Measurements from ENCODE around the gene AP4S1.
"Not testable (repeated sequence)": the region's sequence is repeated elsewhere in the genome, so short reads cannot be mapped to it uniquely, and the experiment has no call there.

The AP4S1 gene

GRCh38 chr14:31042893-31043292 is 17.4 kb downstream of the AP4S1 start:
- not testable (repeated sequence) for DNase-seq (ENCODE audit: low read depth in 2 of 2)

GRCh38 chr14:31043379-31043778 is 17.9 kb downstream of the AP4S1 start:
- no peak for DNase-seq (ENCODE audit: low read depth in 2 of 2)

GRCh38 chr14:31045501-31046080 is 20.1 kb downstream of the AP4S1 start:
- DNase-seq (ENCODE audit: low read depth in 2 of 2) = no peak

- no peak for DNase-seq (ENCODE audit: low read depth in 2 of 2)
These were observed 22.1 kb downstream of the AP4S1 start for GRCh38 chr14:31047503-31047902.

GRCh38 chr14:31051023-31051422 is 25.6 kb downstream of the AP4S1 start:
- DNase-seq (ENCODE audit: low read depth in 2 of 2) = no peak

GRCh38 chr14:31051511-31051910 is 26.1 kb downstream of the AP4S1 start:
- no peak for DNase-seq (ENCODE audit: low read depth in 2 of 2)

DNA sequence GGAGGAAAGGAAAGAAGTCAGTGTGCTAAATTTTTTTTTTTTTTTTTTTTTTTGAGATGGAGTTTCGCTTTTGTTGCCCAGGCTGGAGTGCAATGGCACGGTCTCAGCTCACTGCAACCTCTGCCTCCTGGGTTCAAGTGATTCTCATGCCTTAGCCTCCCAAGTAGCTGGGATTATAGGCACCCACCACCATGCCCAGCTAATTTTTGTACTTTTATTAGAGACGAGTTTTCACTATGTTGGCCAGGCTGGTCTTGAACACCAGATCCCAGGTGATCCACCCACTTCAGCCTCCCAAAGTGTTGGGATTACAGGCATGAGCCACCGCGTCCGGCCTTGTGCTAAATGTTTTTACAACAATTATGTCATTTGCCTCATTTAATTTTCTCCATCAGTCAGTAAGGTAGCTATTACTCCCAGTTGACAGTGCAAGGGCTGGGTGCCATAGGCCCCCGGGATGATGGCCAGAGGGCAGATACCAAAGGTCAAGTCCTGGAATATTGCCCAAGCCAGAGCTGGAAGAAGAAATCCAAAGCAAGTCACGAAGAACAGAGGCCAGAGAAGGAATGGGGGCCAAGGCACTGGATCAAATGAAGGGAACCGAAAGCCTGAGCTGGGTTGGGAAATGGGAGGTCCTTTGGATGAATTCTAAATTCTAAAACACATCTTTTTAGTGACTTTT is 27.6 kb downstream of the AP4S1 start:
- DNase-seq (ENCODE audit: low read depth in 2 of 2) = not testable (repeated sequence)

GRCh38 chr14:31057035-31057434 is 31.6 kb downstream of the AP4S1 start:
- DNase-seq (ENCODE audit: low read depth in 2 of 2) = no peak

- DNase-seq (ENCODE audit: low read depth in 2 of 2) = no peak
These were observed 32.4 kb downstream of the AP4S1 start for GRCh38 chr14:31057701-31058364.

- no peak for DNase-seq (ENCODE audit: low read depth in 2 of 2)
These were observed 33.9 kb downstream of the AP4S1 start for GRCh38 chr14:31059152-31059924.

GRCh38 chr14:31060253-31060875 is 34.9 kb downstream of the AP4S1 start:
- no peak for DNase-seq (ENCODE audit: low read depth in 2 of 2)

GRCh38 chr14:31062908-31063307 is 37.5 kb downstream of the AP4S1 start:
- DNase-seq (ENCODE audit: low read depth in 2 of 2) = not testable (repeated sequence)

DNA sequence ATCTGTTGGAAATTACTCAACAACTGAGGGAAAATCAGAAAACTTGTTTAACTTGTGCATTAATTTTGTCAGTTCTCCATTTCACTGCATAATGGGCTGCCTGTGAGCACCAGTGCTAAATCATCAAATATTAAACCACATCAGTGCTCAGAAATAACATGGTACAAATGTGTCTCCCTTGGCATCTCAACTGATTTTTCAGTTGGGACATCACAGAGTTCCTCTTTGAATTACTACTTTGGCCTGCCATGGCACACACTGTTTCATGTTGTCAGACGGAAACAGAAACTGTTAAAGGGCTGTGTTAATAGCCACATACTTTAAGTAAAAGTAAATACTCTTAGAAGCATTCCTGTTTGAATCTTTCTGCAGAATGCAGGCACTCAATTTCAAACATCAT is 42.8 kb downstream of the AP4S1 start:
- no peak for DNase-seq (ENCODE audit: low read depth in 2 of 2)

DNA sequence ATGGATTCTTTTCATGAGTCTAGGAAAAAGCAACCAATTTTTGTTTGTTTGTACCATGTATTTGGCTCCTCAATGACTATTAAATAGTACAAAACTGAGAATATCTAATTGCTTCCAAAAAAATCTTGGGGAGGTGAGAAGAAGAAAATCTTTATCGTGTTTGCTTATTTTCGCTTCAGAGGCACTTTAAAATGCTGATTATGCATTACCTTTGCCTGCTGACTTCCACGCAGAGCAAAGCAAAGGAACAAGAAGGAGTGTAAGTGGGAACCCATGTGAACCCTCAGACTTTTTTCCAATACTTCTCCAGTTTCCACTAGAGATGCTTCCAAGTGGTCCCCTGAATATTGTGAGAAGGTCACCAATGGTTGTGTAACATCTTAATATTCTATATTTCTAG is 43.9 kb downstream of the AP4S1 start:
- no peak for DNase-seq (ENCODE audit: low read depth in 2 of 2)

- no peak for DNase-seq (ENCODE audit: low read depth in 2 of 2)
These were observed 45.0 kb downstream of the AP4S1 start for GRCh38 chr14:31070431-31070830.

DNA sequence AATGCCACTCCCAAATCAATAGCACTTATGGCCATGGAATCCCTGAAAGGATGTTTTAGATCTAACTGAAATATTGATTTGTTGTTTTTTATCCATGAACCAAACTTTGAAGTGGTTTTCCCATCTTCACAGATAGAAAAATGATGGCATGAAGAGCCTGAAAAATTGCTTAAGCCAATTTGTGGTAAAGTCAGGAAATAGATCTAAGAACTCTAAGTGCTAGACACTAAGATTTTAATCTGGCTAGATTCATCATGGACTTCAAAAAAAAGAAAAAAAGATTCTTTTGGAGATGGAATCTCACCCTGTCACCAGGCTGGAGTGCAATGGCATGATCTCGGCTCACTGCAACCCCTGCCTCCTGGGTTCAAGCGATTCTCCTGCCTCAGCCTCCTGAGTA is 45.7 kb downstream of the AP4S1 start:
- no peak for DNase-seq (ENCODE audit: low read depth in 2 of 2)

DNA sequence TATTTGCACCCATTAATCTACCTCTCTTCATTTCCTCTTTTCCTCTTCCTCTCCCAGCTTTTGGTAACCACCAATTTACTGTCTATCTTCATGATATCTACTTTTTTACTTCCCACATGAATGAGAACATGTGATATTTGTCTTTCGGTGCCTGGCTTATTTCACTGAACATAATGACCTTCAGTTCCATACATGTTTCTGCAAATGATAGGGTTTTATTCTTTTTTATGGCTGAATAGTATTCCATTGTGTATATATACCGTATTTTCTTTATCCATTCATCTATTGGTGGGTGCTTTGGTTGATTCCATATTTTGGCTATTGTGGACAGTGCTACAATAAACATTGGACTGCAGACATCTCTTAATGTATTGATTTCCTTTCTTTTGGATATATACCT is 49.7 kb downstream of the AP4S1 start:
- DNase-seq (ENCODE audit: low read depth in 2 of 2) = no peak

DNA sequence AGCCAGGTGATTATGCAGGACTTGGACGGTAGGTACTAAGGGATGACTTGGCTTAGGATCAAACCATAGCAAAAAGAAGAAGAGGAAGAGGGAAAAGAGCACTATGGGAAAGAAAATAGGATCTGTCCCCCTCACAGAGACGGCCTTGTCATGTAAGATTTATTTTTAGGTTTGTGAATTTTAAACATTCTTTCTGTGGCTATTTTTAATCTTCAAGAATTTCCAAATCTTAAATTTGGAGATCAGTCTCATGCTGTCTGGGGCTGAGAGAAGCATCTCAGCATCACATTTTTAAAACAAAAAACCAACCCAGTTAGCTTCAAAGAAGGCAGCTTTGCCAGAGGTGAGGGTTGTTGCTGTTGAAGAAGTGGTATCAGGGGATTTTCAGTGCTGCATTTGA is 53.3 kb downstream of the AP4S1 start:
- DNase-seq (ENCODE audit: low read depth in 2 of 2) = no peak

GRCh38 chr14:31080056-31080455 is 54.6 kb downstream of the AP4S1 start:
- no peak for DNase-seq (ENCODE audit: low read depth in 2 of 2)

- DNase-seq (ENCODE audit: low read depth in 2 of 2) = no peak
These were observed 55.0 kb downstream of the AP4S1 start for GRCh38 chr14:31080484-31080883.

- no peak for DNase-seq (ENCODE audit: low read depth in 2 of 2)
These were observed 58.3 kb downstream of the AP4S1 start for GRCh38 chr14:31083781-31084180.

DNA sequence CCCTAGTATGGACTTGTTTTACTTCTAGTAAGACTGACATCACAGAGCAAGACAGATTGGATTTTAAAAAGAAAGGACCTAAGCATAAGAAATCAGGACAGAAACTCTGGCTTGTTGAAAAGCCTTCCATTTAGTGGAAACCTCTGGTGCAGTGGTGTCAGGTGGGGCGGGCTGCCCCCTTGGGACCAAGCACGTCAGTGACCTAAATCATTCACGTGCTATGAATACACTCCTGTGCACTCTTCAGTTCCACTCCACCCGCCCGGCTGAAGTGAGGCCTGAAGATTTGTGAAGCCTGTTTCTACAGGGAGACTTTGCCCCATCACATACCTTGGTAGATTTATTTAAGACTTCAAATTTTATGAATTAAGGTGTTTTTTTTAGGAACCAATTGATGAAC is 58.9 kb downstream of the AP4S1 start:
- no peak for DNase-seq (ENCODE audit: low read depth in 2 of 2)
